ENCODE results near the gene PHEX.

PHEX gene

DNA sequence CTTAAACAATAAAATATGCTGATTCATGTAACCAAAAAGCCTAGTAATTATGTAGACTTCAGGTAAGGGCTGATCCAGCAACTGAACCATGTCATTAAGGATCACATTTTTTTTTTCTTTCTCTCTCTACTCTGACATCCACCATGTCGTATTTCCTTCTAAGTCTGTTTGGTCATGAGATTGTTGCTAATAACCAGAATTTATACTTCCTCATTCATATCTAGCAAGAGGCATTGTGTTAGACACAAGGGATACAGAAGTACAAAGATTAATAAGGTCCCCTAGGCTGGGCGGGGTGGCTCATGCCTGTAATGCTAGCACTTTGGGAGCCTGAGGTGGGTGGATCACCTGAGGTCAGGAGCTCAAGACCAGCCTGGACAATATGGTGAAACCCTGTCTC lies 24.1 kb downstream of the PHEX start:
- no peak for TF ChIP-seq CTCF (IDR thresholded peaks at IDR 0.05; ENCODE audit: insufficient read depth, low read depth, low read length, missing control alignments)
- no peak for DNase-seq (ENCODE audit: low read depth)
- H3K4me3 ChIP-seq (ENCODE audit: low read length): no peak overlapping the region

GRCh38 chrX:22057667-22058066 lies 25.5 kb downstream of the PHEX start:
- H3K4me3 ChIP-seq (ENCODE audit: low read length): no peak overlapping the region
- no peak for TF ChIP-seq CTCF (IDR thresholded peaks at IDR 0.05; ENCODE audit: insufficient read depth, low read depth, low read length, missing control alignments)
- DNase-seq (ENCODE audit: low read depth): no peak

- no peak for TF ChIP-seq CTCF (IDR thresholded peaks at IDR 0.05; ENCODE audit: insufficient read depth, low read depth, low read length, missing control alignments)
- no peak for DNase-seq (ENCODE audit: low read depth)
- no peak overlapping the region for H3K4me3 ChIP-seq (ENCODE audit: low read length)
Observed at GRCh38 chrX:22059775-22060174, 27.6 kb downstream of the PHEX start.

- DNase-seq (ENCODE audit: low read depth): peak; percentile 80
Observed at GRCh38 chrX:22060415-22061280, 28.5 kb downstream of the PHEX start.

DNA sequence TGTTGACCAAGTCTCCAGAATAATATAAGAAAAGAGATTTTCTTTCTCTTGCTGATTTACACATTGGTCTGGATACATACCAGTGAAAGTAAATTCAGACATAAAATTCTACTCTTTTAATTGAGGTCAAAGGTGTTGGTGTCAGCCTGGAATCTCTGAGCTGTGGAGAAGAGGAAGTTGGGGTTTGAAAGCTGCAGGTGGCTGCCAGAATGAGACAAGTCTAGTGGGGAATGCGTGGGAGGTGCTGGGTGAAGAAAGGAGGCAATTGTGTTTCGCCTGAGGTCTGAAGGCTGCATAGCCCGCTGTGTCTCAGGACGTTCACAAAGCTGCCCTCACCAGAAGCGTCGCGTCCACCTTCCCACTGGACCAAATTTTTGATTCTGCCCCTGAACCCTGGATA lies 31.2 kb downstream of the PHEX start:
- H3K4me3 ChIP-seq (ENCODE audit: low read length): no peak overlapping the region
- TF ChIP-seq CTCF (IDR thresholded peaks at IDR 0.05; ENCODE audit: insufficient read depth, low read depth, low read length, missing control alignments): no peak
- DNase-seq (ENCODE audit: low read depth): peak; percentile 4

More at GRCh38 chrX:22060415-22061280, 28.5 kb downstream of the PHEX start:
- no peak overlapping the region for H3K4me3 ChIP-seq (ENCODE audit: low read length)
- no peak for TF ChIP-seq CTCF (IDR thresholded peaks at IDR 0.05; ENCODE audit: insufficient read depth, low read depth, low read length, missing control alignments)

DNA sequence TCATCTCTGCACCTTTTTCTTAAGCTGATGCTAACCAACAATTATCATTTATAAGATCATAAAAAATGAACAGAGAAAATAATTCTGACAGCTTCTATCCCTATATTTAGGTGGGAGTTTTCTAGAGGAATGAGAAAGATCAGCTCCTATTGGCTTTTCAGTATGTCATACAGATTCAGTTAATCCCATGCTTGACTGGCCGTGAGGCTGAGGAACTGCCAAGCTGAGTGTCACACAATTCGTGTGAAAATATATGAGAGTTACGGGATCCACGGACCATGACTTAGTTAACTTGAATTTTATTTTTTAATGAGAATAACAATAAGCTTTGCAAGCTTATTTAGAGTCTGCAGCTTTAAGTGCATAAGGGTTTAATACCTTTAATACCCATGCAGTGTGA lies 37.5 kb downstream of the PHEX start:
- TF ChIP-seq CTCF (IDR thresholded peaks at IDR 0.05; ENCODE audit: insufficient read depth, low read depth, low read length, missing control alignments): no peak

GRCh38 chrX:22073928-22074327 lies 41.8 kb downstream of the PHEX start:
- TF ChIP-seq CTCF (IDR thresholded peaks at IDR 0.05; ENCODE audit: insufficient read depth, low read depth, low read length, missing control alignments): no peak
- no peak overlapping the region for H3K4me3 ChIP-seq (ENCODE audit: low read length)
- peak; percentile 58 for DNase-seq (ENCODE audit: low read depth)

More for the DNA sequence above, 37.5 kb downstream of the PHEX start:
- no peak for DNase-seq (ENCODE audit: low read depth)
- H3K4me3 ChIP-seq (ENCODE audit: low read length): no peak overlapping the region
